Mesendoderm (in vitro differentiated cells): ENCODE data around the gene SH3GLB2.
A peak's percentile ranks its signal among the peaks of the same experiment; 100 is the strongest.
"Not testable (repeated sequence)": the region's sequence is repeated elsewhere in the genome, so short reads cannot be mapped to it uniquely, and the experiment has no call there.

ENCODE experiments used
- DNase-seq: peaks from one replicate; pipeline ENCODE4 v3.0.0; 2013
- H2AK5ac ChIP-seq: 2 replicates; pipeline ENCODE4 v1.6.1; 2013; ENCODE audit warnings: low read length, inconsistent platforms
- H2BK120ac ChIP-seq: 2 replicates; pipeline ENCODE4 v1.6.1; 2013; ENCODE audit warnings: low read depth, mild to moderate bottlenecking, low read length, moderate library complexity, mixed read lengths
- H2BK15ac ChIP-seq: replicated peaks from 2 replicates; pipeline ENCODE4 v1.6.1; 2013; ENCODE audit warnings: low read depth, mild to moderate bottlenecking, moderate library complexity
- H2BK5ac ChIP-seq: 2 replicates; pipeline ENCODE4 v1.6.1; 2013; ENCODE audit warnings: low read length, inconsistent platforms
- H3K18ac ChIP-seq: 2 replicates; pipeline ENCODE4 v1.6.1; 2013; ENCODE audit warnings: mild to moderate bottlenecking, low read length, mixed read lengths
- H3K23ac ChIP-seq: one replicate; pipeline ENCODE4 v1.6.1; 2013; ENCODE audit warnings: low read length
- H3K27ac ChIP-seq: 2 replicates; pipeline ENCODE4 v1.5.1; 2013; ENCODE audit warnings: low read depth, mild to moderate bottlenecking, inconsistent platforms, low read length, moderate library complexity
- H3K27me3 ChIP-seq: 2 replicates; pipeline ENCODE4 v1.6.1; 2013; ENCODE audit warnings: low read length, control low read depth, mild to moderate bottlenecking, inconsistent platforms; ENCODE audit not compliant: insufficient read depth, poor library complexity
- H3K36me3 ChIP-seq: 2 replicates; pipeline ENCODE4 v1.6.1; 2013; ENCODE audit warnings: low read length, inconsistent platforms; ENCODE audit not compliant: control insufficient read depth, insufficient read depth
- H3K4ac ChIP-seq: one replicate; pipeline ENCODE4 v1.6.1; 2013; ENCODE audit warnings: low read depth, mild to moderate bottlenecking, low read length, moderate library complexity
- H3K4me1 ChIP-seq: 2 replicates; pipeline ENCODE4 v1.6.1; 2013; ENCODE audit warnings: low read depth, low read length, inconsistent platforms; ENCODE audit not compliant: control insufficient read depth
- H3K4me2 ChIP-seq: 2 replicates; pipeline ENCODE4 v1.6.1; 2013; ENCODE audit warnings: low read length
- H3K4me3 ChIP-seq: 2 replicates; pipeline ENCODE4 v1.5.1; 2013; ENCODE audit warnings: mild to moderate bottlenecking, low read length
- H3K56ac ChIP-seq: one replicate; pipeline ENCODE4 v1.6.1; 2013; ENCODE audit warnings: low read length
- H3K79me1 ChIP-seq: 2 replicates; pipeline ENCODE4 v1.6.1; 2013; ENCODE audit warnings: low read length, inconsistent platforms
- H3K79me2 ChIP-seq: 2 replicates; pipeline ENCODE4 v1.6.1; 2013; ENCODE audit warnings: mild to moderate bottlenecking, low read length; ENCODE audit not compliant: control insufficient read depth, insufficient read depth
- H3K9ac ChIP-seq: 2 replicates; pipeline ENCODE4 v1.6.1; 2013; ENCODE audit warnings: low read length, inconsistent platforms
- H4K5ac ChIP-seq: one replicate; pipeline ENCODE4 v1.6.1; 2013; ENCODE audit warnings: low read length
- H4K8ac ChIP-seq: one replicate; pipeline ENCODE4 v1.6.1; 2013; ENCODE audit warnings: low read depth, mild to moderate bottlenecking, control low read depth, low read length, moderate library complexity
- WGBS: extraction: QIAGEN DNeasy Blood & Tissue Kit; methylation state at CpG from one replicate; pipeline ENCODE4 v1.1.7; 2013; ENCODE audit warnings: low lambda C conversion rate, missing lambda C conversion rate; ENCODE audit not compliant: insufficient coverage; ENCODE audit errors: extremely low coverage; 5-methylcytosine and 5-hydroxymethylcytosine counted together

Gene SH3GLB2

GRCh38 chr9:129036241-129036922 lies 8.3 kb upstream of the SH3GLB2 start, which contains the start of gene MIGA2:
MIGA2 (plus strand) TSS chr9:129036626; CDS start chr9:129040595, 3,969 bp downstream.
- Histone ChIP-seq H4K8ac (peak within 1 kb of the TSS; percentile 83), H3K27me3 (no peaks in the 10 kb centered on the region), H4K5ac (peak within 1 kb of the TSS; percentile 68), H3K4me3 (peak within 1 kb of the TSS; percentile 79), H3K4me1 (no peaks in the 10 kb centered on the region), H2AK5ac (no peak within 1 kb of the TSS), H3K18ac (no peak within 1 kb of the TSS), H2BK120ac (no peak within 1 kb of the TSS), H3K36me3 (no peaks in the 10 kb centered on the region), H3K4ac (peak within 1 kb of the TSS; percentile 18), H3K9ac (peak within 1 kb of the TSS; percentile 86), H3K4me2 (peak within 1 kb of the TSS; percentile 90), H3K79me2 (peaks cover 6% of the 10 kb centered on the region), H2BK5ac (no peak within 1 kb of the TSS), H3K27ac (no peak within 1 kb of the TSS), H3K56ac (peak within 1 kb of the TSS; percentile 94), H3K23ac (peak within 1 kb of the TSS; percentile 89), H3K79me1 (peaks cover 15% of the 10 kb centered on the region), H2BK15ac (no peak within 1 kb of the TSS)
- DNase-seq = peak; percentile 100
- WGBS = no CpG with 5 or more reads among the region's 49 CpGs

DNA sequence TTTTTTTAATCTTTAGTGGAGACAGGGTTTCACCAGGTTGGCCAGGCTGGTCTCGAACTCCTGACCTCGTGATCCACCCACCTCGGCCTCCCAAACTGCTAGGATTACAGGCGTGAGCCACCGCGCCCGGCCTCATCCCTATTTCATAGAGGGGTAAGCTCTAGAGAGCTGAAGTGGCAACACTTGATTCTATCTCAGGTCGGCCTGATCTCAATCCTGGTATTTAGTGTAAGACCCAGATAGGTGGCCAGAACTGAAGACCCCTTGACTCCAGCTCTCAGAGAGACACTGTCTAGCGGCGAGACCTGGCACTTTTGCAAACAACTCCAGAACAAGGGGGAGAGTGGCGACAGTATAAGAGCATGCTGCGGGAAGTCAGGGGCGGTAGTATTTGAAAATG lies 7.7 kb upstream of the SH3GLB2 start:
- no CpG with 5 or more reads among the region's 13 CpGs for WGBS
- H3K18ac ChIP-seq, H2BK120ac ChIP-seq, H2AK5ac ChIP-seq, H3K4me3 ChIP-seq, H3K4me1 ChIP-seq, H3K36me3 ChIP-seq, H3K27me3 ChIP-seq, H2BK15ac ChIP-seq, H3K79me2 ChIP-seq, H3K27ac ChIP-seq, H2BK5ac ChIP-seq, H3K23ac ChIP-seq, DNase-seq: not testable (repeated sequence)
- peak overlapping the region; percentile 76 for H3K9ac ChIP-seq
- peak overlapping the region; percentile 83 for H4K8ac ChIP-seq
- H3K56ac ChIP-seq = peak overlapping the region; percentile 89
- peak overlapping the region; percentile 18 for H3K4ac ChIP-seq
- peak overlapping the region; percentile 68 for H4K5ac ChIP-seq
- peaks cover 15% of the 10 kb centered on the region for H3K79me1 ChIP-seq
- peak overlapping the region; percentile 86 for H3K4me2 ChIP-seq

DNA sequence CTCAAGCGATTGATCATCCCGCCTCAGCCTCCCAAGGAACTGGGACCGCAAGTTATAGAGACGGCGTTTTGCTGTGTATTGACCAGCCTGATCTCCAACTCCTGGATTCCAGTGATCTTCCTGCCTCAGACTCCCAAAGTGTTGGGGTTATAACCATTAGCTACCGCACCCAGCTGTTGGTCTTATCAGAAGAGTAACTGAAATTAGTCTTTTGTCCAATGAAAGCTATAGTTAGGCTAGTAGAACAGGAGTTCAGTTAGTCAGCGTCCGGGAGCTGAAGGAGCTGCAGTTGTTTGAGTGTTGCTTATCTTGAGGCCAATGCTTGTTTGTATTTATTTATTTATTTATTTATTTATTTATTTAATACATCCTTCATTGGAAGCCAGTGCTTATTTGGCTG lies 5.1 kb upstream of the SH3GLB2 start:
- no CpG with 5 or more reads among the region's 8 CpGs for WGBS
- no peak overlapping the region for H3K4ac ChIP-seq
- H3K9ac ChIP-seq = no peak overlapping the region
- peaks cover 12% of the 10 kb centered on the region for H3K79me1 ChIP-seq
- no peaks in the 10 kb centered on the region for H3K36me3 ChIP-seq
- no peak overlapping the region for H3K4me2 ChIP-seq
- H2BK15ac ChIP-seq = no peak overlapping the region
- DNase-seq = no peak
- H4K8ac ChIP-seq = no peak overlapping the region
- H3K56ac ChIP-seq = no peak overlapping the region
- H3K23ac ChIP-seq = no peak overlapping the region
- no peaks in the 10 kb centered on the region for H3K4me1 ChIP-seq
- H3K27me3 ChIP-seq = no peaks in the 10 kb centered on the region
- no peak overlapping the region for H3K18ac ChIP-seq
- no peak overlapping the region for H3K27ac ChIP-seq
- peaks cover 6% of the 10 kb centered on the region for H3K79me2 ChIP-seq
- H2BK120ac ChIP-seq = no peak overlapping the region
- H3K4me3 ChIP-seq = no peak overlapping the region
- no peak overlapping the region for H4K5ac ChIP-seq
- H2BK5ac ChIP-seq = no peak overlapping the region
- H2AK5ac ChIP-seq = no peak overlapping the region

- H3K18ac ChIP-seq = no peak overlapping the region
- no peak overlapping the region for H3K4me3 ChIP-seq
- no peak overlapping the region for H2BK5ac ChIP-seq
- no peak overlapping the region for H2AK5ac ChIP-seq
- WGBS = no CpG with 5 or more reads among the region's 12 CpGs
- H4K5ac ChIP-seq = no peak overlapping the region
- H3K27me3 ChIP-seq = no peaks in the 10 kb centered on the region
- H3K4me1 ChIP-seq = no peaks in the 10 kb centered on the region
- H3K79me1 ChIP-seq = peaks cover 8% of the 10 kb centered on the region
- no peak overlapping the region for H4K8ac ChIP-seq
- no peak for DNase-seq
- no peak overlapping the region for H2BK15ac ChIP-seq
- no peak overlapping the region for H3K9ac ChIP-seq
- no peak overlapping the region for H2BK120ac ChIP-seq
- H3K4ac ChIP-seq = no peak overlapping the region
- H3K79me2 ChIP-seq = peaks cover 6% of the 10 kb centered on the region
- no peak overlapping the region for H3K27ac ChIP-seq
- no peak overlapping the region for H3K56ac ChIP-seq
- no peak overlapping the region for H3K23ac ChIP-seq
- no peak overlapping the region for H3K4me2 ChIP-seq
- no peaks in the 10 kb centered on the region for H3K36me3 ChIP-seq
Observed at GRCh38 chr9:129032541-129033159, 4.5 kb upstream of the SH3GLB2 start.

DNA sequence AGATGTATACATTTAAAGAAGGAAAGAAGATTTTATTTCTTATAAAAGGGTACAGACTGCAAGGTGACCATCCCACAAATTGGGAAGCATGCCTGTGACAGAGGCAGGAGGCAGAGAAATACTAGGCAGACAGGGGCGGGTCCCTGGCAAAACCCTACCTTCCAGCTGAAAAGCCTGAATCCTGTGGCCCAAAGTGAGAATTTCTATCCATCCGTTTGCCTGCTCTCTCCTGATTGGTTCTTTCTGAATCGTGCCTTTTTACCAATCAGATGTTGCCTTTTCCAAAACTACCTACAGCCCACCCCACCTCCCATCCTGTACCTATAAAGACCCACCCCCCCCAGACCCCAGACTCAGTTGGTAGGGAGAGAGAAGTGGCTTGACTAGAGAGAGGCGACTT lies 3.4 kb upstream of the SH3GLB2 start:
- no peak overlapping the region for H3K27ac ChIP-seq
- peaks cover 5% of the 10 kb centered on the region for H3K79me1 ChIP-seq
- no peak overlapping the region for H3K23ac ChIP-seq
- no peak overlapping the region for H3K4me3 ChIP-seq
- no peak overlapping the region for H2AK5ac ChIP-seq
- no peak overlapping the region for H4K8ac ChIP-seq
- no peak overlapping the region for H3K4me2 ChIP-seq
- DNase-seq = no peak
- H3K56ac ChIP-seq = no peak overlapping the region
- no peak overlapping the region for H4K5ac ChIP-seq
- H3K18ac ChIP-seq = no peak overlapping the region
- H2BK15ac ChIP-seq = no peak overlapping the region
- H3K79me2 ChIP-seq = no peaks in the 10 kb centered on the region
- WGBS = no CpG with 5 or more reads among the region's 4 CpGs
- no peak overlapping the region for H3K9ac ChIP-seq
- no peaks in the 10 kb centered on the region for H3K27me3 ChIP-seq
- no peak overlapping the region for H2BK5ac ChIP-seq
- no peak overlapping the region for H2BK120ac ChIP-seq
- no peaks in the 10 kb centered on the region for H3K4me1 ChIP-seq
- H3K4ac ChIP-seq = no peak overlapping the region
- no peaks in the 10 kb centered on the region for H3K36me3 ChIP-seq
